PFSK-1 (cell line): ENCODE measurements around the gene CDCP1.

Experiments
- FOXP2 ChIP-seq: optimal IDR thresholded peaks from 2 replicates; pipeline ENCODE3; 2011; ENCODE audit warnings: borderline replicate concordance, control low read depth, inconsistent platforms; ENCODE audit not compliant: insufficient read depth; ENCODE audit errors: extremely low read length, extremely low read depth
- POLR2AphosphoS5 ChIP-seq: IDR thresholded peaks from 2 replicates; pipeline ENCODE4 v1.6.1; 2012; ENCODE audit warnings: low read depth, mild to moderate bottlenecking, control low read depth, low read length, moderate library complexity
- REST ChIP-seq, 2 experiments: IDR thresholded peaks; 2 replicates each; pipeline versions ENCODE4 v1.6.1 to v1.8.0; 2011 to 2012; ENCODE audit warnings: low read depth in 2 of 2, low read length in 2 of 2, control low read depth in 1 of 2, inconsistent platforms in 1 of 2, mild to moderate bottlenecking in 1 of 2, moderate library complexity in 1 of 2; ENCODE audit not compliant: insufficient read depth in 1 of 2
- SIN3A ChIP-seq: IDR thresholded peaks from 2 replicates; pipeline ENCODE4 v1.6.1; 2012; ENCODE audit warnings: mild to moderate bottlenecking, low read length, moderate library complexity, borderline replicate concordance; ENCODE audit not compliant: insufficient read depth
- TAF1 ChIP-seq: IDR thresholded peaks from 2 replicates; pipeline ENCODE4 v1.6.1; 2012; ENCODE audit warnings: low read length, control low read depth, borderline replicate concordance; ENCODE audit not compliant: insufficient read depth

CDCP1 gene

GRCh38 chr3:45135959-45136358 is 10.2 kb downstream of the CDCP1 start:
- TF ChIP-seq FOXP2 (no peak), POLR2AphosphoS5 (no peak), TAF1 (no peak), REST (IDR thresholded peaks at IDR 0.05; ENCODE audit: insufficient read depth in 1 of 2, low read depth in 2 of 2, low read length in 2 of 2) (no peak), SIN3A (no peak)

- TF ChIP-seq POLR2AphosphoS5, result no peak
- TF ChIP-seq TAF1, result no peak
- TF ChIP-seq FOXP2, result no peak
Measured at GRCh38 chr3:45134758-45135521, 11.2 kb downstream of the CDCP1 start.

- TF ChIP-seq TAF1 (no peak), POLR2AphosphoS5 (no peak), SIN3A (no peak), FOXP2 (no peak), REST (IDR thresholded peaks at IDR 0.05; ENCODE audit: insufficient read depth in 1 of 2, low read depth in 2 of 2, low read length in 2 of 2) (no peak)
Measured at GRCh38 chr3:45132568-45133211, 13.5 kb downstream of the CDCP1 start.

GRCh38 chr3:45131201-45131600 is 15.0 kb downstream of the CDCP1 start:
- TF ChIP-seq TAF1, result no peak
- TF ChIP-seq SIN3A, result no peak
- no peak for TF ChIP-seq REST (IDR thresholded peaks at IDR 0.05; ENCODE audit: insufficient read depth in 1 of 2, low read depth in 2 of 2, low read length in 2 of 2)
- no peak for TF ChIP-seq POLR2AphosphoS5
- TF ChIP-seq FOXP2, result no peak

- TF ChIP-seq FOXP2 (no peak), REST (IDR thresholded peaks at IDR 0.05; ENCODE audit: insufficient read depth in 1 of 2, low read depth in 2 of 2, low read length in 2 of 2) (no peak), POLR2AphosphoS5 (no peak), SIN3A (no peak), TAF1 (no peak)
Measured at GRCh38 chr3:45130476-45130875, 15.7 kb downstream of the CDCP1 start.
